ENCODE results near the gene GRIN2D. TPM values are rescaled to one million over a fixed set of nuclear protein-coding genes. Genes with fewer than 3 reads are reported as not detected.

The GRIN2D gene
- total RNA-seq (2014; rRNA removed; shearing (Covaris generic)): not detected in 2 replicates

- DNase-seq (ENCODE audit: low spot score): no peak
Measured at GRCh38 chr19:48393559-48394330, at the start of gene GRIN2D. GRIN2D (plus strand) TSS chr19:48393668; CDS start chr19:48398393, 4,725 bp downstream.

DNA sequence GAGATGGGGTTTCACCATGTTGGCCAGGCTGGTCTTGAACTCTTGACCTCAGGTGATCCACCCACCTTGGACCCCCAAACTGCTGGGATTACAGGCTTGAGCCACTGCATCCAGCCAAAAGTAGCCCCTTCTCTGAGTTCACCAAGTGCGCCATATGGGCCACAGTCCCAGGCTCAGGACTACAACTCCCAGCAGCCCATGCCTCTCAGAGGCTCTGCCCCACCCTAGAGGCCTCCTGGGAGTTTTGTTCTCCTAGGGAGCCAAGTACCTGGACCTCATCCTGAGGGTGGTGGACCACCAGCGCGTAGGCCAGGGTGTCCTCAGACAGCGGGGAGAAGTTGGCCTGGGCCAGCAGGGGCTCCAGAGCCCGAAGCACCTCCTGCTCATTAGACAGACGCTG is 48.6 kb upstream of the GRIN2D start:
- DNase-seq (ENCODE audit: low spot score): no peak

DNA sequence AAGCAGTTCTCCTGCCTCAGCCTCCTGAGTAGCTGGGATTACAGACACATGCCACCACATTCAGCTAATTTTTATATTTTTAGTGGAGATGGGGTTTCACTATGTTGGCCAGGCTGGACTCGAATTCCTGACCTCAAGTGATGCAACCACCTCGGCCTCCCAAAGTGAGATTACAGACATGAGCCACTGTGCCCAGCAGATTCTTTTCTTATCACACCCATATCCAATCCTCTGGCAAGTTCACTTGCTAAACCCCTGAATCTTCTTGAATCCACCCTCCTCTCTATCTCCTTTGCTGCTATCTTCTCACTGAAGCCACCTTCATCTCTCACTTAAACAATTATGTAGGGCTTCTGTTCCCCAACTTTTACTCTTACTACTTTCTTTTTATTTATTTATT is 47.3 kb upstream of the GRIN2D start:
- no peak for DNase-seq (ENCODE audit: low spot score)

GRCh38 chr19:48348045-48348444 is 45.4 kb upstream of the GRIN2D start:
- DNase-seq (ENCODE audit: low spot score): no peak

DNA sequence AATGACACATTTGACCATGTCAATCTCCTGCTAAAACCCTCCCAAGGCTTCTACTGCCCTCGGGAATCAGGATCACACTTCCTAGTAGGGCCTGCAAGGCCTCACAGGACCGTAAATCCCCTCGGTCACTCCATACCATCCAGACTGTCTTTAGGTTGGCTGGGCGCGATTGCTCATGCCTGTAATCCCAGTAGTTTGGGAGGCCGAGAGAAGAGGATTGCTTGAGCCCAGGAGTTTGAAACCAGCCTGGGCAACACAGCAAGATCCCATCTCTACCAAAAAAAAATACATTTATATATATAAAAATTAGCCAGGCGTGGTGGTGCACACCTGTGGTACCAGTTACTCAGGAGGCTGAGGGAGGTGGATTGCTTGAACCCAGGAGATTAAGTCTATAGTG is 44.7 kb upstream of the GRIN2D start:
- no peak for DNase-seq (ENCODE audit: low spot score)

GRCh38 chr19:48350856-48351255 is 42.6 kb upstream of the GRIN2D start:
- no peak for DNase-seq (ENCODE audit: low spot score)

- DNase-seq (ENCODE audit: low spot score): peak; percentile 54
Measured at GRCh38 chr19:48351341-48351752, 42.1 kb upstream of the GRIN2D start.

DNA sequence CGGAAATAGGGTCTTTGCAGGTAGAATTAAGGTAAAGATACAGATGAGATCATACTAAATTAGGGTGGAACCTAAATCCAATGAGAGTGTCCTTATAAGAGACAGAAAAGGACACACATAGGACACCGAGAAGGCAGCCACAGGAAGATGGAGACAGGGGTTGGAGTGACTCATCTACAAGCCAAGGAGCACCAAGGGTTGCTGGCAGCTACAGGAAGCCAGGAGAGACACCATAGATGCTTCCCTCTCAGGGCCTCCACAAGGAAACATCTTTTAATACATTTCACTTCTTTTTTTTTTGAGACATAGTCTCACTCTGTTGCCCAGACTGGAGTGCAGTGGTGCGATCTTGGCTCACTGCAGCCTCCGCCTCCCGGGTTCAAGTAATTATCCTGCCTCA is 39.8 kb upstream of the GRIN2D start:
- no peak for DNase-seq (ENCODE audit: low spot score)

DNA sequence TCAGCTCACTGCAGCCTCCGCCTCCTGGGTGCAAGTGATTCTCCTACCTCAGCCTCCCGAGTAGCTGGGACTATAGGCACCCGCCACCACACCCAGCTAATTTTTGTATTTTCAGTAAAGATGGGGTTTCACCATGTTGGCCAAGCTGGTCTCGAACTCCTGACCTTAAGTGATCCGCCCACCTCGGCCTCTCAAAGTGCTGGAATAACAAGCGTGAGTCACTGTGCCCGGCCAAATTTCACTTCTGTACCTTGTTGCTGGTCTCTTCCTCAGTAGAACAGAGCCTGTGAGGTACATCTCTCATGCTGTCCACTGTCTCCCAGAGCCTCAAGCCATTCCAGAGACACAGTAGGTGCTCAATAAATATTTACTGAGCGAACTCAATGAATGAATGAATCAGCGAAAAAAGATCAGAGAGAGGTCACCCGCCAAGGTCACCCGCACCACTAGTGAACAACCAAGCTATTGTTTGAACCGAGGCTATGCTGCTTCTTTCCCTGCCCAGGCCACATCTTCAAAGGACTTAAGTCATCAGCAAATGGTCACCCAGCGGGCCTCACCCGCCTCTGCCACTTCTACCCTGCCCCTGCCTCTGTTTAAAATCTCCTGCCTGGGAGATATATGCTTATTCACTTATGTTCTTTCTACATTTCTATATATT is 39.0 kb upstream of the GRIN2D start:
- peak; percentile 71 for DNase-seq (ENCODE audit: low spot score)

GRCh38 chr19:48355365-48355954 is 38.0 kb upstream of the GRIN2D start:
- no peak for DNase-seq (ENCODE audit: low spot score)

DNA sequence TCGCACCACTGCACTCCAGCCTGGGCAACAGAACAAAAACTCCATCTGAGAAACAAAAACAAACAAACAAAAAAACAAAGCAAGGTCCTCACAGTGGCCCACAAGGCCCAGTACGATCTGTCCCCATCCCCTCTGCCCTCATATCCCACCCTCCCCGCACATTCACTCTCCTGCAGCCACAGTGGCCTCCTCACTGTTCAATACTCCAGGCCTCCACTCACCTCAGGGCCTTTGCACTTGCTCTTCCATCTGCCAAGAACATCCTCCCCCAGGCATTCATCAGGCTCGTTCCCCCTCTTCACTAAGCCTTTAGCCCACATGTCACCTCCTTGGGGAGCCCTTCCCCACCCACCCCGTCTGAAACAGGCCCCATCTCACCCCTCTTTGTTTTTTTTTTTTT is 34.3 kb upstream of the GRIN2D start:
- DNase-seq (ENCODE audit: low spot score): no peak

- no peak for DNase-seq (ENCODE audit: low spot score)
Measured at GRCh38 chr19:48361912-48362311, 31.6 kb upstream of the GRIN2D start.

DNA sequence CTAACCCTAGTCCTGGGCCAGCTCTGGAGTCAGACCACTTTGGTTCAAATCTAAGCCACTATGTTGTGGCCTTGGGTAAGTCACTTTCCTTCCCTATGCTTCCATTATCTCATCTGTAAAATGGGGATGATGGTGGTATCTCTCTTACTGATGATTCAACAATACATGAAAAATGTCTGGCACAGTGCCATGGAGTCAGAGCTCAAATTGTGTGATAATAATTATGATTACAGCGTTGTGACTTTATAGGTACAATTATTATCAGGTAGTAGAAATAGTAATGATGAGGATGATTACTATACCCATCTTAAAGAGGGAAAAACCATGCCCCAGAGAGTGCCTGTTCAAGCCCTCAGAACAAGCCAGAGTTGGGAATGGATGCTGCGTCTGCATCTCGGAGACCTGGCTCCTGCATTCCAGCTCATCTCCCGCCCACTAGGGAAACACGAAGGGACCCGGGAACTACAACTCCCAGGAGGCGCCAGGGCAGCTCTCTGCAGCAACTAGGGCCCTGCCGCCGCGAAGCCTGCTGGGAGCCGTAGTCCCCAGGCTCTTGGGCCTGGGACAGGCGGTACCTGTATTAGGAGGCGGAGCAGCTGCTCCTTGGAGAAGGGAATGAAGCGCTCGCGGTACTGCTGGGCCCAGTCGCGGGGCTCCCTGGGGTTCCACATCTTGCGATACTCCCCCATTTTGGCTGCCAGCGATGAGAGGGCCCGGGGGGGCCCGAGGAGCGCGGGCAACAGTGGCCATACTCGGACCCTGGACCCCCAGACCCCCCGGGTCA is 30.6 kb upstream of the GRIN2D start:
- peak; percentile 97 for DNase-seq (ENCODE audit: low spot score)

DNA sequence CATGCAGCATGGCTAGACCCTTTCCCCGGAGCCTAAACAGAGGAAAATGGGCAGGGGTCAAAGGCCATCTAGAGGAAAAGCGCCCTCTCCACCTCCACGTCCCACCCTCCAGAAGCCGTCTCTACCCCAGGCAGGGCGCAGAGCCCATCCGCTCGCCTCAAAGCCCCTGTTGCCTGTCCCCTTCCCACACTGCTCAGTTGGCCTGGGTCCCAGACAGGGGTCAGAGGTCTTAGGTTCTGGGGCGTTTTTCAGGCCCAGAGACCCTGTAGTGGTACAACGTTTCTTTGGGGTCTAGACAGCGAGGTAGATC is 30.0 kb upstream of the GRIN2D start:
- no peak for DNase-seq (ENCODE audit: low spot score)

DNA sequence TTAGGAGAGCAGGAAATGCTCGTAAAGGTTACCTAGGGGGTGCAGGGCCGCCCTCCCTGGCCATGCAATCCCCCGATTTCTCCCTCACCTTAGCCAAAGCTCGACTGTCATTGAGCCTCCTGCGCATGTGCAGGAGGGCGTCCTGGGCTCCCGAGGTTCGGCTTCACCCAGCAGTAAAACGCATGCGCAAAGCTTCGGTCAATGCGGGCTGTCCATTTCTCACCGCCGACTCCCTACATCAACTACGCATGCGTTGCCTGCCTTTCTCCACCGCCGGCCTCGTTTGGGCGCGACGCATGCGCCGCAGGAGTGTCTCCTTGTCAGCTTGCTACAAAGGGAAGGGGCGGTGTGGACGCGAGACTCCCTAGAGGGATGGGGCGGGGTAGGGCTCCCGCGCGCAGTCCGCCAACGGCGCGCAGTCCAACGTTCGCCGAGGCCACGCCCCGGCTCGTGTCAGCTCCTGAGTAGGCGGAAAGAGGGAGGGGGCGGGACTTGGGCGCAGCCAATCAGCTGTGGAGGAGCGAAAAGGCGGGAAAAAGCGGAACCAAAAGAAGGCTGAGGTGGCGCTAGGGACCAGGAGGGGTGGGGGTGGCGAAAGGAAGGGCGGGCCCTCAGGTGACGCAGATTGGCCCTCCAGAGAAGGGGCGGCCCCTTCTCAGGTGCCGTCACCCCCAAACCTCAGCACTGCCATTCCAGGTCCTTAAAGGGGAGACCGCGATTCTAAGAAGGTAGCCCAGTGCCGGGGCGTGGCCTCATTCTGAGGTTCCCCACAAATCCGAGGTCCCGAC is 29.5 kb upstream of the GRIN2D start, which contains the start of the genes SYNGR4 and TMEM143:
Gene SYNGR4, plus strand, starts transcription at position 558 of the 788 bp plus-strand sequence. CDS start 1,476 bp downstream, outside the sequence.
Gene TMEM143, minus strand, starts transcription at position 131 of the 788 bp plus-strand sequence. Its CDS starts 20 bp downstream, at position 111.
- DNase-seq (ENCODE audit: low spot score): peak; percentile 100

- no peak for DNase-seq (ENCODE audit: low spot score)
Measured at GRCh38 chr19:48364598-48365348, 28.7 kb upstream of the GRIN2D start.

DNA sequence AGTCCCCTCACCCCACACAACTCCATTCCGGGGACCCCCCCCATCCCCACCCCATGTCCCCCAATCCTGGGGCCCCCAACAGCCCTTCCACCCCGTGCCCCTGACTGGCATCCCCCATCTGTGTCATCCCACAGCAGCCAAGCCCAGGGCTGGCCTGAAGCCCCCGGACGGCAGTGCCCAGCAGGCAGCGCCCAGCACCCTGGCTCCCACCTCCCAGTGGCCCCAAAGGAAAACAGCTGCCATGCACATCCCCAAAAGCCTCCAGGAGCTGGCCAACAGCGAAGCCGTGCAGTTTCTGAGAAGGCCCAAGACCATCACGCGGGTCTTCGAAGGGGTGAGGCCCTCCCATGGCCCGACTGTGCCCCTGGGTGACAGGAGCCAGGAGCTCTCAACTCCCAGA is 27.9 kb upstream of the GRIN2D start:
- no peak for DNase-seq (ENCODE audit: low spot score)

DNA sequence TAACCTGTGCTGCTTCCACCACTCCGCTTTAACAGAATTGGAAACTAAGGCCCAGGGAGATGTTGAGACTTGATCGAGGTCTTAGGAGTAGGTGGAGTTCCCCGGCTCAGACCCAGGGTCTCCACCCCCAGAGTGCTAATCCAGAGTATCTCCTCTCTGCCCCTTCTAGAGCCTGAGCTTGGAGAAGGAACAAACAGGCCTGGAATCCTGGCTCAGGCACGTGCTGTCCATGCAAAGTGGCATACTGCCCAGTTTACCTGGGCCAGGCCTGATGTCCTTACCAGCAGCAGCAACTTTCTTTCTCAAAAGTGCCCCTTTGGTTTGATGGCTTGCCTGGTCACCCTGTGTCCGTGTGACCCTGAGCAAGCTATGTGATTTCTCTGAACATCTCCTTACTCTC is 25.6 kb upstream of the GRIN2D start:
- DNase-seq (ENCODE audit: low spot score): no peak

DNA sequence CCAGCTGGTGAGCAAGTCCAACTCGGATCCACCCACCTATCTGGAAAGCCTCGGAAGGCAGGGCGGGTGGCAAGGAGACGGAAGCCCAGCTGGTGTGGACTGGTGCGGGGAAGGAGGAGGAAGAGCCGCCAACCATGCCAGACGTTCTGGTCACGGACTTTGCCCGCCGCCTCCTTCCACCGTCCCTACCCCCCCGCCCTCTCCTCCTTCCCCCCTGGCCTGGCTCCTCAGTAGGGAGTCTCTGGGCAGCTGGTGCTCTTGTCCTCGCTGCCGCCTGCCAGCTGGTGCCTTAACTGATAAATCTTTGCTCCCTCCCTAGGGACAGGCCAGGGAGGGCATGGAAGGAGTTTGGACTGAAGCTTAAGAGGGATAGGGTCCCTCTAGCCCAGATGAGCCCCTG is 24.5 kb upstream of the GRIN2D start:
- no peak for DNase-seq (ENCODE audit: low spot score)

DNA sequence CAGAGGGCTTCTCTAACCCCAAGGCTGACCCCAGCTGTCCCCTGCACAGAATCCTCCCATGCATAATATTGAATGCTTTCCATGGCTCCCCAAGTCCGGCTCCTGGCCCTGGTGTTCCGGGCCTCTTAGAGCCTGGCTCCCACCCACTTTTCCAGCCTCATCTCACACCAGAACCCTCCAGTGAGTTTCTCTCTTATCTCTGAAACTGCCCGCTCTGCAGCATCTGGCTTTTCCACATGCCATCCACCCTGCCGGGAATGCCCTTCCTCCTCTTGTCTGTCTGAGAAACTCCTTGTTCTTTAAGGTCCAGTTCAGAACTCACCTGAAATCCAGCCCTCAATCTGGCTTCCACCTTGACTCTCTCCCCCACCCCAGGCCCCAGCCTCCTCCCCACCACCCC is 22.5 kb upstream of the GRIN2D start:
- no peak for DNase-seq (ENCODE audit: low spot score)

- DNase-seq (ENCODE audit: low spot score): no peak
Measured at GRCh38 chr19:48371367-48371766, 22.1 kb upstream of the GRIN2D start.

Measured in H4 (cell line).